GM10266 (cell line): ENCODE results near the gene RHOH.

Experiments
- DNase-seq: peaks from one replicate; pipeline ENCODE4 v3.0.0; 2012; ENCODE audit errors: extremely low spot score
- CTCF ChIP-seq: IDR thresholded peaks from 2 replicates; pipeline ENCODE4 v1.5.1; 2012; ENCODE audit warnings: mild to moderate bottlenecking, low read depth; ENCODE audit not compliant: control insufficient read depth, insufficient read depth; ENCODE audit errors: missing control alignments

Gene RHOH

GRCh38 chr4:40214661-40215418 is 18.0 kb downstream of the RHOH start:
- TF ChIP-seq CTCF = no peak
- no peak for DNase-seq

GRCh38 chr4:40216622-40217366 is 20.0 kb downstream of the RHOH start:
- DNase-seq = no peak
- no peak for TF ChIP-seq CTCF

GRCh38 chr4:40221744-40222143 is 24.9 kb downstream of the RHOH start:
- DNase-seq = no peak
- TF ChIP-seq CTCF = no peak

- DNase-seq = no peak
- no peak for TF ChIP-seq CTCF
Measured at GRCh38 chr4:40223343-40223742, 26.5 kb downstream of the RHOH start.

- no peak for DNase-seq
- TF ChIP-seq CTCF = no peak
Measured at GRCh38 chr4:40224432-40224831, 27.6 kb downstream of the RHOH start.

- TF ChIP-seq CTCF = no peak
- no peak for DNase-seq
Measured at GRCh38 chr4:40225497-40225896, 28.7 kb downstream of the RHOH start.

GRCh38 chr4:40227284-40227683 is 30.5 kb downstream of the RHOH start:
- no peak for TF ChIP-seq CTCF
- peak; percentile 50 for DNase-seq
